BJ (cell line): ENCODE results near the gene IPO11. TPM values are rescaled to one million over a fixed set of nuclear protein-coding genes. Genes with fewer than 3 reads are reported as not detected.

ENCODE experiments used
- CTCF ChIA-PET: fragments of 350-600 bp; formaldehyde crosslinking; extraction: SDS; loops from one replicate; lab custom pipeline; 2021; ENCODE audit warnings: antibody characterized with exemption, inconsistent platforms; lab: Yijun Ruan, JAX
- POLR2A ChIA-PET: fragments of 300-600 bp; sonication (Branson Sonifier 250); formaldehyde crosslinking; extraction: SDS; loops from one replicate; lab custom pipeline; 2021; ENCODE audit warnings: antibody characterized with exemption; lab: Charles Lee
- DNase-seq: peaks from one replicate; pipeline ENCODE4 v3.0.0-alpha.2; 2011; ENCODE audit warnings: low read depth
- H3K27me3 ChIP-seq: 2 replicates; pipeline ENCODE4 v1.6.0; 2011; ENCODE audit warnings: low read length; ENCODE audit not compliant: control insufficient read depth, insufficient read depth
- H3K36me3 ChIP-seq: 2 replicates; pipeline ENCODE4 v1.5.1; 2011; ENCODE audit warnings: low read length; ENCODE audit not compliant: control insufficient read depth, insufficient read depth
- H3K4me3 ChIP-seq: 2 replicates; pipeline ENCODE4 v1.5.1; 2011; ENCODE audit warnings: low read depth, mild to moderate bottlenecking, control low read depth, low read length
- polyA plus RNA-seq: library from polyadenylated mRNA; depleted of rRNA; stranded (reverse); fragments of >200 nt; gene quantifications from 2 replicates; pipeline ENCODE4 v1.2.3, GENCODE V29; 2011
- TF ChIP-seq, protein P1 (sequence below): IDR thresholded peaks from 2 replicates; pipeline ENCODE4 v1.5.1; 2011; ENCODE audit warnings: low read depth, mild to moderate bottlenecking, control low read depth, inconsistent platforms, low read length, moderate library complexity; ENCODE audit not compliant: insufficient read depth

The IPO11 gene
- polyA plus RNA-seq, 1 experiment: 25.7 TPM

DNA sequence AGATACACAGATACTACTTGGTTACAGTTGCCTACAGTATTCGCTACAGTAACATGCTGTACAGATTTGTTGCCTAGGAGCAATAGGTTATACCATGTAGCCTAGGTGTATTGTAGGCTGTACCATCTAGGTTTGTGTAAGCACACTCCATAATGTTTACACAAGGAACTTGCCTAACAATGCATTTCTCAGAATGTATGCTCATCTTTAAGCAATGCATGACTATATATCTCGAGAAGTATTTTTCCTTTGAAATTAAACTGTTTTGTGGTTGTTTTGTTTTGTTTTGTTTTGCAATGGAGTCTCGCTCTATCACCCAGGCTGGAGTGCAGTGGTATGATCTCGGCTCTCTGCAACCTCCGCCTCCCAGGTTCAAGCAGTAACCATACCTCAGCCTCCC lies 191.4 kb downstream of the IPO11 start:
- no peaks in the 10 kb centered on the region for H3K36me3 ChIP-seq
- ChIA-PET POLR2A (no interaction called here), CTCF (interaction anchor here (1.1 kb wide), 1 partner anchor 12 kb away, joined by 4 read pairs; no protein-coding TSS in a partner anchor)
- no peak overlapping the region for H3K4me3 ChIP-seq
- TF ChIP-seq, protein P1, sequence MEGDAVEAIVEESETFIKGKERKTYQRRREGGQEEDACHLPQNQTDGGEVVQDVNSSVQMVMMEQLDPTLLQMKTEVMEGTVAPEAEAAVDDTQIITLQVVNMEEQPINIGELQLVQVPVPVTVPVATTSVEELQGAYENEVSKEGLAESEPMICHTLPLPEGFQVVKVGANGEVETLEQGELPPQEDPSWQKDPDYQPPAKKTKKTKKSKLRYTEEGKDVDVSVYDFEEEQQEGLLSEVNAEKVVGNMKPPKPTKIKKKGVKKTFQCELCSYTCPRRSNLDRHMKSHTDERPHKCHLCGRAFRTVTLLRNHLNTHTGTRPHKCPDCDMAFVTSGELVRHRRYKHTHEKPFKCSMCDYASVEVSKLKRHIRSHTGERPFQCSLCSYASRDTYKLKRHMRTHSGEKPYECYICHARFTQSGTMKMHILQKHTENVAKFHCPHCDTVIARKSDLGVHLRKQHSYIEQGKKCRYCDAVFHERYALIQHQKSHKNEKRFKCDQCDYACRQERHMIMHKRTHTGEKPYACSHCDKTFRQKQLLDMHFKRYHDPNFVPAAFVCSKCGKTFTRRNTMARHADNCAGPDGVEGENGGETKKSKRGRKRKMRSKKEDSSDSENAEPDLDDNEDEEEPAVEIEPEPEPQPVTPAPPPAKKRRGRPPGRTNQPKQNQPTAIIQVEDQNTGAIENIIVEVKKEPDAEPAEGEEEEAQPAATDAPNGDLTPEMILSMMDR: no peak
- H3K27me3 ChIP-seq: no peaks in the 10 kb centered on the region
- DNase-seq: no peak

DNA sequence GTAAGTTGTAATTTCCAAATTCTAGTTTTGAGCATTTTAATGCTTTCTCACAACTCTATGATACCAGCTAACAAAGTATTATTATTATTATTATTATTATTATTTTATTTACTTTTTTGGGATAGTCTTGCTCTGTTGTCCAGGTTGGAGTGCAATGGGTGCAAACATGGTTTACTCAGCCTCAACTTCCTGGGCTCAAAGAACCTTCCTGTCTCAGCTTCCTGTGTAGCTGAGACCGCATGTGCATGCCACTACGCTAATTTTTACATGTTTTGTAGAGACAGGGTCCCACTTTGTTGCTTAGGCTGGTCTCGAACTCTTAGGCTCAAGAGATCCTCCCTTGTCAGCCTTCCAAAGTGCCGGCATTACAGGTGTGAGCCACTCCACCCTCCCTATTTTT lies 193.1 kb downstream of the IPO11 start:
- H3K36me3 ChIP-seq: no peaks in the 10 kb centered on the region
- no peak for DNase-seq
- ChIA-PET CTCF (interaction anchor here (0.8 to 1.1 kb wide), 2 partner anchors 14 to 24 kb away, joined by 3 read pairs; no protein-coding TSS in a partner anchor), POLR2A (no interaction called here)
- H3K4me3 ChIP-seq: no peak overlapping the region
- H3K27me3 ChIP-seq: no peaks in the 10 kb centered on the region
- TF ChIP-seq, protein P1: no peak

DNA sequence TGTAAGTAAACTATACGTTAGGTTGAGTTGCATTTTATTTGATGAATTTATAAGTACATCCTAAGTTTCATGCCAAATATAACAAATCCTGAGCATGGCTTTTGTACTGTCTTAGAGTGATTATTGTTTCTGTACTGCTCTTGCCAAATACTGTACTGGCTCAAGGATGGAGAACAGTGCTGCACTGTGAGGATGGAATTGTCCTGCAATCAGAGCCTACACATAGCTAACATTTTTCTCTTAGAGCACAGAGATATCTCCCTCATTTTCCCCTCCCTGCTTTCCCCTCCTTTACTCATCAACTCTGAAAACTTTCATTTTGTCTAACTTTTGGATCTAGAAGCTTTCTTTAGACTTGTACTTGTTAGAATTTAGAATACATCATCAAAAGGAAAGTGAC lies 194.3 kb downstream of the IPO11 start:
- Histone ChIP-seq H3K36me3 (no peaks in the 10 kb centered on the region), H3K27me3 (no peaks in the 10 kb centered on the region), H3K4me3 (no peak overlapping the region)
- TF ChIP-seq, protein P1: no peak
- ChIA-PET CTCF (interaction anchor here (1.4 kb wide), 1 partner anchor 29 kb away, joined by 3 read pairs; no protein-coding TSS in a partner anchor), POLR2A (interaction anchor here (0.5 to 0.6 kb wide), 2 partner anchors 20 to 1750 kb away, joined by 3 read pairs; no protein-coding TSS in a partner anchor)
- DNase-seq: no peak

DNA sequence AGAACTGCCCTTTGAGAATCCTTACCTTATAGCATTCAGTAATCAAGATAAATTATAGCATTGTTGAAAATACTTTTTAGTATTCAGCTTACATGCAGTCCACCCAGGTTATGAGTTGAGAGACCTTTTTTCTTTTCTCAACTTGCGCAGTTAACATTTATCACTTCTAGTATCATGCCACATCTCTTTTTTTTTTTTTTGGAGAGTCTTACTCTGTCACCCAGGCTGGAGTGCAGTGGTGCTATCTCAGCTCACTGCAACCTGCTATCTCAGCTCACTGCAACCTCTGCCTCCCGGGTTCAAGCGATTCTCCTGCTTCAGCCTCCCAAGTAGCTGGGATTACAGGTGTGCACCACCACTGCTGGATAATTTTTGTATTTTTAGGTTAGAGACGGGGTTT lies 195.1 kb downstream of the IPO11 start:
- Histone ChIP-seq H3K4me3 (no peak overlapping the region), H3K36me3 (no peaks in the 10 kb centered on the region), H3K27me3 (no peaks in the 10 kb centered on the region)
- POLR2A ChIA-PET: no interaction called here
- DNase-seq: no peak
- CTCF ChIA-PET: interaction anchor here (1.4 kb wide), 1 partner anchor 28 kb away, joined by 3 read pairs; no protein-coding TSS in a partner anchor
- TF ChIP-seq, protein P1: no peak

DNA sequence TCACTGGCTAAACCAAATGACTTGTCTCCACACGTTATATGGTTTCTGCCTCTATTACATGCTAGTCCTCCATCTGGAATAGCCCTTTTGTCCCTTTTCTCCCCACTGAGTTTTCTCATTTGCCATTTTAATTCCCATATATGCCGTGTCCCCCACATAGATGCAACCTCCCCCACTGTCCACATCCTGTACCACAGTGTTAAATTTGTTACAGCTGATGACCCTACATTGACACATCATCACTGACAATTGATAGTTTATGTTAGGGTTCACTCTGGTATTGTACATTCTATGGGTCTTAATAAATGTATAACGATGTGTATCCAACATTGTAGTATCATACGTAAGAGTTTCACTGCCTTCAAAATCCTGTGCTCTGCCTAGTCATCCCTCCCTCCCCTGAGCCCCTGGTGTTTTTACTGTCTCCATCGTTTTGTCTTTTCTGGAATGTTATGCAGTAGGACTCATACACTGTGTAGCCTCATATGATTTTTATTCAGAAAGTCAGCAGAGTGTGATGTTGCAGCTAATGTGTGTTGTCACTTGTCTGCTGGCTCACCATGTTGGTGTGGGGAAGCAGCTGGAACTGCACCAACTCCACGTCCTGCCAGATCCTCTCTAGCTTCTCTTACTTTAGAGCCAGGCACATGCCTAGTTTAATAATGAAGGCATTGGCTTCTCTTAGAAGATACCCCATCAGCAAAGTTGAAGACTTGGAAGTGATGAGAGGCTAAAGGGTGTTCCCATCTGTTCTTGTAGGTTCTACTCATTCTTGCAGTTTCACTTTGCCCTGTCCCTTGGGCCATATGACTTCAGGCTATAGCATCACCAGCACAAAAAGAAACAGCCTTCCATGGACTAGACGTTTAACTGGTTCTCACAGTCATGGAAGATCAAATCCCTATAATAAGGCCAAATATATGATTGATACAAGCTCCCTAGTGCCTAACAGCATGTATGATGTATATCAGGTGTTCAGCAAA lies 196.3 kb downstream of the IPO11 start:
- no peak for DNase-seq
- CTCF ChIA-PET: no interaction called here
- Histone ChIP-seq H3K4me3 (no peak overlapping the region), H3K36me3 (no peaks in the 10 kb centered on the region), H3K27me3 (no peaks in the 10 kb centered on the region)
- TF ChIP-seq, protein P1: no peak
- POLR2A ChIA-PET: no interaction called here
